HEK293 (cell line): ENCODE data around the gene LYVE1.
"Not testable (repeated sequence)": the region's sequence is repeated elsewhere in the genome, so short reads cannot be mapped to it uniquely, and the experiment has no call there.

Experiments
- CTCF ChIA-PET: fragments of 350-600 bp; formaldehyde crosslinking; extraction: SDS; loops from one replicate; lab custom pipeline; 2021; ENCODE audit warnings: antibody characterized with exemption; lab: Yijun Ruan, JAX
- POLR2A ChIA-PET: fragments of 300-600 bp; formaldehyde crosslinking; extraction: SDS; loops from one replicate; lab custom pipeline; 2020; ENCODE audit warnings: antibody characterized with exemption, inconsistent platforms; lab: Yijun Ruan, JAX
- H3K27ac ChIP-seq: fragments of 200-500 bp; sonication (Bioruptor generic); 2 replicates; pipeline ENCODE4 v1.5.1; 2014; ENCODE audit warnings: low read depth, low read length, control low read depth, inconsistent platforms; ENCODE audit errors: extremely low read depth
- H3K36me3 ChIP-seq, 2 experiments: fragments of 200-500 bp in 1 of 2; sonication (Bioruptor generic) in 1 of 2; 1 replicate in 1 of 2; 2 replicates in 1 of 2; pipeline ENCODE4 v1.5.1; 2014 to 2017; ENCODE audit warnings: inconsistent platforms in 2 of 2, low read length in 2 of 2; ENCODE audit not compliant: control insufficient read depth in 2 of 2, insufficient read depth in 1 of 2
- H3K4me1 ChIP-seq: fragments of 200-500 bp; sonication (Bioruptor generic); 2 replicates; pipeline ENCODE4 v1.5.1; 2014; ENCODE audit warnings: mild to moderate bottlenecking, low read length, inconsistent platforms; ENCODE audit not compliant: control insufficient read depth, insufficient read depth
- H3K4me3 ChIP-seq: 2 replicates; pipeline ENCODE4 v1.5.1; 2011; ENCODE audit warnings: low read depth, mild to moderate bottlenecking, control low read depth, low read length, moderate library complexity
- H3K9me3 ChIP-seq: fragments of 200-500 bp; sonication (Bioruptor generic); 2 replicates; pipeline ENCODE4 v1.5.1; 2014; ENCODE audit warnings: low read depth, low read length, inconsistent platforms; ENCODE audit not compliant: control insufficient read depth, insufficient read depth
- GFI1B ChIP-seq: fragments of 450-650 bp; formaldehyde crosslinking; IDR thresholded peaks from 2 replicates; pipeline ENCODE4 v1.5.1; 2016; ENCODE audit warnings: missing biosample characterization, missing genetic modification characterization
- KLF10 ChIP-seq: fragments of 450-650 bp; IDR thresholded peaks from 2 replicates; pipeline ENCODE4 v1.5.1; 2018; ENCODE audit warnings: missing biosample characterization, mild to moderate bottlenecking, missing genetic modification characterization
- MEIS1 ChIP-seq: sonication (generic); formaldehyde crosslinking; IDR thresholded peaks from 2 replicates; pipeline ENCODE4 v1.8.1; 2022; ENCODE audit warnings: missing genetic modification reagents, mild to moderate bottlenecking, borderline replicate concordance
- ZBTB7A ChIP-seq: fragments of 450-650 bp; formaldehyde crosslinking; IDR thresholded peaks from 2 replicates; pipeline ENCODE4 v1.5.1; 2016; ENCODE audit warnings: low read depth, missing biosample characterization, missing genetic modification characterization
- ZFP41 ChIP-seq: fragments of 450-650 bp; formaldehyde crosslinking; IDR thresholded peaks from 2 replicates; pipeline ENCODE4 v1.5.1; 2016; ENCODE audit warnings: missing biosample characterization, missing genetic modification characterization, borderline replicate concordance
- ZNF157 ChIP-seq: fragments of 450-650 bp; formaldehyde crosslinking; IDR thresholded peaks from 2 replicates; pipeline ENCODE4 v1.5.1; 2016; ENCODE audit warnings: missing biosample characterization, missing genetic modification characterization
- ZNF221 ChIP-seq: fragments of 450-650 bp; formaldehyde crosslinking; IDR thresholded peaks from 2 replicates; pipeline ENCODE4 v1.5.1; 2017; ENCODE audit warnings: missing biosample characterization, missing genetic modification characterization, borderline replicate concordance
- ZNF366 ChIP-seq: fragments of 450-650 bp; formaldehyde crosslinking; conservative IDR thresholded peaks from 2 replicates; pipeline ENCODE4 v1.5.1; 2016; ENCODE audit warnings: missing biosample characterization, missing genetic modification characterization
- ZNF558 ChIP-seq: fragments of 450-650 bp; formaldehyde crosslinking; IDR thresholded peaks from 2 replicates; pipeline ENCODE4 v1.5.1; 2016; ENCODE audit warnings: missing biosample characterization, missing genetic modification characterization
- ZNF624 ChIP-seq: fragments of 450-650 bp; formaldehyde crosslinking; IDR thresholded peaks from 2 replicates; pipeline ENCODE4 v1.5.1; 2017; ENCODE audit warnings: missing biosample characterization, missing genetic modification characterization
- ZNF626 ChIP-seq: fragments of 450-650 bp; sonication (Bioruptor Pico); formaldehyde crosslinking; IDR thresholded peaks from 2 replicates; pipeline ENCODE4 v1.5.1; 2018; ENCODE audit warnings: missing biosample characterization, missing genetic modification characterization, inconsistent platforms
- ZNF654 ChIP-seq: fragments of 450-650 bp; formaldehyde crosslinking; IDR thresholded peaks from 2 replicates; pipeline ENCODE4 v1.5.1; 2016; ENCODE audit warnings: low read depth, missing biosample characterization, missing genetic modification characterization
- ZNF701 ChIP-seq: fragments of 450-650 bp; formaldehyde crosslinking; IDR thresholded peaks from 2 replicates; pipeline ENCODE4 v1.5.1; 2016; ENCODE audit warnings: missing biosample characterization, missing genetic modification characterization
- ZNF768 ChIP-seq: fragments of 450-650 bp; formaldehyde crosslinking; IDR thresholded peaks from 2 replicates; pipeline ENCODE4 v1.5.1; 2018; ENCODE audit warnings: missing biosample characterization, mild to moderate bottlenecking, missing genetic modification characterization
- ZNF792 ChIP-seq: fragments of 450-650 bp; formaldehyde crosslinking; IDR thresholded peaks from 2 replicates; pipeline ENCODE4 v1.5.1; 2016; ENCODE audit warnings: missing biosample characterization, missing genetic modification characterization
- TF ChIP-seq, protein P1 (sequence below): fragments of 450-650 bp; formaldehyde crosslinking; IDR thresholded peaks from 2 replicates; pipeline ENCODE4 v1.5.1; 2017; ENCODE audit warnings: missing biosample characterization, mild to moderate bottlenecking, missing genetic modification characterization, moderate library complexity
- TF ChIP-seq, protein P2 (sequence below): fragments of 450-650 bp; formaldehyde crosslinking; IDR thresholded peaks from 2 replicates; pipeline ENCODE4 v1.5.1; 2016; ENCODE audit warnings: missing biosample characterization, missing genetic modification characterization
- TF ChIP-seq, protein P3 (sequence below): fragments of 450-650 bp; formaldehyde crosslinking; IDR thresholded peaks from 2 replicates; pipeline ENCODE4 v1.5.1; 2016; ENCODE audit warnings: missing biosample characterization, missing genetic modification characterization
- TF ChIP-seq, protein P4 (sequence below): fragments of 450-650 bp; formaldehyde crosslinking; IDR thresholded peaks from 2 replicates; pipeline ENCODE4 v1.5.1; 2016; ENCODE audit warnings: missing biosample characterization, missing genetic modification characterization

Gene LYVE1

DNA sequence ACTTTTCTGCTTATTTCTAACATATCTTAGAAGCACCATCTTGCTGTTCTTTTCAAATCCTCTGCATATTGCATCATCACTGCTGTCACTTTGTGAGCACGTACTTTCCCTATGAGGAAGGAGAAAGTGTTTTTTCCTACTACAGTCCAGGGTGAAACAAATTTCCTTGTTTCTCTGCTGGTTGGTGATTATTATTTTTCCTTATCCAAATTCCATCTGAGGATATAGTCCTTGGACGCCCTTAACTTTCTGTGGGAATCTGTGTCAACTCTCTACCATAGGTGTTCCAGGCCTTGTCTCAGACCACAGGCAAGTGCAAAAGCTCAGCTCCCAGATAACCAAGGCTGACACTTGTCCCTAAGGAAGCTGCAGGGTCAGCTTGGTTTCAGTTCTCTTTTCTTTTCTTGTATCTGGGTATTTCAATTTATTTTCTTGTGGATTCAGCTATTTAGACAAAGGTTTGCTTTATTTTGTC lies 29.4 kb upstream of the LYVE1 start (continued):
- TF ChIP-seq, protein P1, sequence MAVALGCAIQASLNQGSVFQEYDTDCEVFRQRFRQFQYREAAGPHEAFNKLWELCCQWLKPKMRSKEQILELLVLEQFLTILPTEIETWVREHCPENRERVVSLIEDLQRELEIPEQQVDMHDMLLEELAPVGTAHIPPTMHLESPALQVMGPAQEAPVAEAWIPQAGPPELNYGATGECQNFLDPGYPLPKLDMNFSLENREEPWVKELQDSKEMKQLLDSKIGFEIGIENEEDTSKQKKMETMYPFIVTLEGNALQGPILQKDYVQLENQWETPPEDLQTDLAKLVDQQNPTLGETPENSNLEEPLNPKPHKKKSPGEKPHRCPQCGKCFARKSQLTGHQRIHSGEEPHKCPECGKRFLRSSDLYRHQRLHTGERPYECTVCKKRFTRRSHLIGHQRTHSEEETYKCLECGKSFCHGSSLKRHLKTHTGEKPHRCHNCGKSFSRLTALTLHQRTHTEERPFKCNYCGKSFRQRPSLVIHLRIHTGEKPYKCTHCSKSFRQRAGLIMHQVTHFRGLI (tag by site-specific recombination): no peak
- no peak for TF ChIP-seq ZNF792 (tag by site-specific recombination)
- TF ChIP-seq ZFP41 (tag by site-specific recombination): no peak
- no peak for TF ChIP-seq ZNF366 (tag by site-specific recombination)
- TF ChIP-seq GFI1B (tag by site-specific recombination): no peak

DNA sequence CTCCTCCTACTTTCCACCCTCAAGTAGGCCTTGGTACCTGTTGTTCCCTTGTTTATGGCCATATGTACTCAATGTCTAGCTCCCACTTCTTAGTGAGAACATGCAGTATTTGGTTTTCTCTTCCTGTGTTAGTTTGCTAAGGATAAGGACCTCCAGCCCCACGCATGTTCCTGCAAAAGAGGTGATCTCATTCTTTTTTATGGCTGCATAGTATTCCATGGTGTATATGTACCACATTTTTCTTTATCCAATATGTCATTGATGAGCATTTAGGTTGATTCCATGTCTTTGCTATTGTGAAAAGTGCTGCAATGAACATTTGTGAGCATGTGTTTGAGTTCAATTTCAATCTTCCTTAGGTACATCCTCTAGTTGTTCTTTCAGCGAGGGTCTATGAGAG lies 27.4 kb upstream of the LYVE1 start:
- H3K36me3 ChIP-seq, H3K4me1 ChIP-seq, H3K9me3 ChIP-seq, H3K4me3 ChIP-seq, POLR2A ChIA-PET, H3K27ac ChIP-seq: not testable (repeated sequence)
- CTCF ChIA-PET: interaction anchor here (1.0 kb wide), 1 partner anchor 151 kb away, joined by 4 read pairs; no protein-coding TSS in a partner anchor

DNA sequence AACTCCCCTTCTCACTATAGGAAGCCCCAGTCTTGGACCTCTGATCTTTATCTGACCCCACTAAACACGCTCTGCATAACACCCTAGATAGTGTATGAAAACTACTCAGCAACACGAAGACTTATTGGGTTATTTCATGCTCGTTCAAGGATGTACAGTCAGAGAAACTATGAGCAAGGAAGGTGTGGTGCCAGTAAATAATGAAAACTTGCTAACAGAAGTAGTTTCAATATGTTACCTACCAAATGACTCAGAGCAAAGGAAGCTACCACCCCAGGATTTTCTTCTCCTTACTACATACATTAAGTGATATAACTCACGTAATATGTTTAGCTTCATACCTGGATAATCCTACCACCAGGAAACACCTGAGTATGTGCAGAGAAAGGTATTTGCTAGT lies 25.9 kb upstream of the LYVE1 start:
- Histone ChIP-seq H3K36me3 (no peaks in the 10 kb centered on the region), H3K9me3 (no peaks in the 10 kb centered on the region), H3K4me3 (no peak overlapping the region), H3K27ac (no peak overlapping the region), H3K4me1 (no peaks in the 10 kb centered on the region)
- ChIA-PET POLR2A (no interaction called here), CTCF (interaction anchor here (0.8 kb wide), 1 partner anchor 39 kb away, joined by 3 read pairs; no protein-coding TSS in a partner anchor)
- no peak for TF ChIP-seq ZNF701 (tag by site-specific recombination)
- TF ChIP-seq ZNF221 (tag by site-specific recombination): no peak
- no peak for TF ChIP-seq KLF10 (tag by site-specific recombination)
- TF ChIP-seq ZNF654: no peak
- TF ChIP-seq ZNF626 (tag by site-specific recombination): no peak
- TF ChIP-seq ZNF768: no peak
- TF ChIP-seq ZNF157: no peak
- TF ChIP-seq MEIS1 (CRISPR knock-in tag): no peak
- no peak for TF ChIP-seq ZNF624 (tag by site-specific recombination)
- TF ChIP-seq ZBTB7A (tag by site-specific recombination): no peak
- TF ChIP-seq ZNF558 (tag by site-specific recombination): no peak
- TF ChIP-seq, protein P2, sequence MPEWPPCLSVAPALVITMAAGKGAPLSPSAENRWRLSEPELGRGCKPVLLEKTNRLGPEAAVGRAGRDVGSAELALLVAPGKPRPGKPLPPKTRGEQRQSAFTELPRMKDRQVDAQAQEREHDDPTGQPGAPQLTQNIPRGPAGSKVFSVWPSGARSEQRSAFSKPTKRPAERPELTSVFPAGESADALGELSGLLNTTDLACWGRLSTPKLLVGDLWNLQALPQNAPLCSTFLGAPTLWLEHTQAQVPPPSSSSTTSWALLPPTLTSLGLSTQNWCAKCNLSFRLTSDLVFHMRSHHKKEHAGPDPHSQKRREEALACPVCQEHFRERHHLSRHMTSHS (tag by site-specific recombination): no peak
- TF ChIP-seq, protein P3, sequence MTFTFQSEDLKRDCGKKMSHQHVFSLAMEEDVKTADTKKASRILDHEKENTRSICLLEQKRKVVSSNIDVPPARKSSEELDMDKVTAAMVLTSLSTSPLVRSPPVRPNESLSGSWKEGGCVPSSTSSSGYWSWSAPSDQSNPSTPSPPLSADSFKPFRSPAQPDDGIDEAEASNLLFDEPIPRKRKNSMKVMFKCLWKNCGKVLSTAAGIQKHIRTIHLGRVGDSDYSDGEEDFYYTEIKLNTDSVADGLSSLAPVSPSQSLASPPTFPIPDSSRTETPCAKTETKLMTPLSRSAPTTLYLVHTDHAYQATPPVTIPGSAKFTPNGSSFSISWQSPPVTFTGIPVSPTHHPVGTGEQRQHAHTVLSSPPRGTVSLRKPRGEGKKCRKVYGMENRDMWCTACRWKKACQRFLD (tag by site-specific recombination): no peak
- TF ChIP-seq, protein P4, sequence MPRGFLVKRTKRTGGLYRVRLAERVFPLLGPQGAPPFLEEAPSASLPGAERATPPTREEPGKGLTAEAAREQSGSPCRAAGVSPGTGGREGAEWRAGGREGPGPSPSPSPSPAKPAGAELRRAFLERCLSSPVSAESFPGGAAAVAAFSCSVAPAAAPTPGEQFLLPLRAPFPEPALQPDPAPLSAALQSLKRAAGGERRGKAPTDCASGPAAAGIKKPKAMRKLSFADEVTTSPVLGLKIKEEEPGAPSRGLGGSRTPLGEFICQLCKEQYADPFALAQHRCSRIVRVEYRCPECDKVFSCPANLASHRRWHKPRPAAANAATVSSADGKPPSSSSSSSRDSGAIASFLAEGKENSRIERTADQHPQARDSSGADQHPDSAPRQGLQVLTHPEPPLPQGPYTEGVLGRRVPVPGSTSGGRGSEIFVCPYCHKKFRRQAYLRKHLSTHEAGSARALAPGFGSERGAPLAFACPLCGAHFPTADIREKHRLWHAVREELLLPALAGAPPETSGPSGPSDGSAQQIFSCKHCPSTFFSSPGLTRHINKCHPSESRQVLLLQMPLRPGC (tag by site-specific recombination): no peak
